ENCODE measurements around the gene TXLNB.

GRCh38 chr6:139323511-139324300 is 31.9 kb upstream of the TXLNB start:
- TF ChIP-seq, protein P1, sequence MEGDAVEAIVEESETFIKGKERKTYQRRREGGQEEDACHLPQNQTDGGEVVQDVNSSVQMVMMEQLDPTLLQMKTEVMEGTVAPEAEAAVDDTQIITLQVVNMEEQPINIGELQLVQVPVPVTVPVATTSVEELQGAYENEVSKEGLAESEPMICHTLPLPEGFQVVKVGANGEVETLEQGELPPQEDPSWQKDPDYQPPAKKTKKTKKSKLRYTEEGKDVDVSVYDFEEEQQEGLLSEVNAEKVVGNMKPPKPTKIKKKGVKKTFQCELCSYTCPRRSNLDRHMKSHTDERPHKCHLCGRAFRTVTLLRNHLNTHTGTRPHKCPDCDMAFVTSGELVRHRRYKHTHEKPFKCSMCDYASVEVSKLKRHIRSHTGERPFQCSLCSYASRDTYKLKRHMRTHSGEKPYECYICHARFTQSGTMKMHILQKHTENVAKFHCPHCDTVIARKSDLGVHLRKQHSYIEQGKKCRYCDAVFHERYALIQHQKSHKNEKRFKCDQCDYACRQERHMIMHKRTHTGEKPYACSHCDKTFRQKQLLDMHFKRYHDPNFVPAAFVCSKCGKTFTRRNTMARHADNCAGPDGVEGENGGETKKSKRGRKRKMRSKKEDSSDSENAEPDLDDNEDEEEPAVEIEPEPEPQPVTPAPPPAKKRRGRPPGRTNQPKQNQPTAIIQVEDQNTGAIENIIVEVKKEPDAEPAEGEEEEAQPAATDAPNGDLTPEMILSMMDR (IDR thresholded peaks at IDR 0.05), result no peak
- no peak for TF ChIP-seq POLR2AphosphoS5 (IDR thresholded peaks at IDR 0.05; ENCODE audit: low read depth, low read length)
- TF ChIP-seq, protein P2, sequence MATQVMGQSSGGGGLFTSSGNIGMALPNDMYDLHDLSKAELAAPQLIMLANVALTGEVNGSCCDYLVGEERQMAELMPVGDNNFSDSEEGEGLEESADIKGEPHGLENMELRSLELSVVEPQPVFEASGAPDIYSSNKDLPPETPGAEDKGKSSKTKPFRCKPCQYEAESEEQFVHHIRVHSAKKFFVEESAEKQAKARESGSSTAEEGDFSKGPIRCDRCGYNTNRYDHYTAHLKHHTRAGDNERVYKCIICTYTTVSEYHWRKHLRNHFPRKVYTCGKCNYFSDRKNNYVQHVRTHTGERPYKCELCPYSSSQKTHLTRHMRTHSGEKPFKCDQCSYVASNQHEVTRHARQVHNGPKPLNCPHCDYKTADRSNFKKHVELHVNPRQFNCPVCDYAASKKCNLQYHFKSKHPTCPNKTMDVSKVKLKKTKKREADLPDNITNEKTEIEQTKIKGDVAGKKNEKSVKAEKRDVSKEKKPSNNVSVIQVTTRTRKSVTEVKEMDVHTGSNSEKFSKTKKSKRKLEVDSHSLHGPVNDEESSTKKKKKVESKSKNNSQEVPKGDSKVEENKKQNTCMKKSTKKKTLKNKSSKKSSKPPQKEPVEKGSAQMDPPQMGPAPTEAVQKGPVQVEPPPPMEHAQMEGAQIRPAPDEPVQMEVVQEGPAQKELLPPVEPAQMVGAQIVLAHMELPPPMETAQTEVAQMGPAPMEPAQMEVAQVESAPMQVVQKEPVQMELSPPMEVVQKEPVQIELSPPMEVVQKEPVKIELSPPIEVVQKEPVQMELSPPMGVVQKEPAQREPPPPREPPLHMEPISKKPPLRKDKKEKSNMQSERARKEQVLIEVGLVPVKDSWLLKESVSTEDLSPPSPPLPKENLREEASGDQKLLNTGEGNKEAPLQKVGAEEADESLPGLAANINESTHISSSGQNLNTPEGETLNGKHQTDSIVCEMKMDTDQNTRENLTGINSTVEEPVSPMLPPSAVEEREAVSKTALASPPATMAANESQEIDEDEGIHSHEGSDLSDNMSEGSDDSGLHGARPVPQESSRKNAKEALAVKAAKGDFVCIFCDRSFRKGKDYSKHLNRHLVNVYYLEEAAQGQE (IDR thresholded peaks at IDR 0.05; ENCODE audit: insufficient read depth in 1 of 2, low read depth in 2 of 2, low read length in 1 of 2), result no peak
